ENCODE measurements around the gene PLPPR5. TPM values are rescaled to one million over a fixed set of nuclear protein-coding genes. Genes with fewer than 3 reads are reported as not detected.
"Not testable (repeated sequence)": the region's sequence is repeated elsewhere in the genome, so short reads cannot be mapped to it uniquely, and the experiment has no call there.

Gene PLPPR5
- total RNA-seq, 1 donor from 2014 or later: not detected

DNA sequence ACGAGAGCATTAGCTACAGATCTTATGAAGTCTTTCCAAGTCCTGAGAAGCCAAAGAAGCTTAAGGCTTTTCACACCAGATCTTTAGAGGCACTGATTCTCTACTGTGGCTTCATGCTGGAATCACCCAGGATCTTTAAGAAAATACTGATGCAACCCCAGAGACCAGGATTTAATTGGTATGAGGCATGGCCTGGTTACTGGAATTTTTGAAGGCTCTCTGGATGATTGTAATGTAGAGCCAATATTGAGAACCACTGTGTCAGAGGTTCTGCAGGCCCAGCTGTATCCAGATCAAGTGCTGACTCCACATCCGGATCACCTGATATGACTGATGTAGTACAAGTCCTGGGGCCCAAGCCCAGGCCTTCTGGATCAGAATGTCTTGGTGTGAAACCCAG is 105.7 kb downstream of the PLPPR5 start:
- intact Hi-C loops (cut with micrococcal nuclease): no loop called here
- Mint-ChIP-seq H3K36me3 (ENCODE audit: low read depth) (no peaks in the 10 kb centered on the region), H3K27me3 (ENCODE audit: insufficient read depth) (no peaks in the 10 kb centered on the region), H3K4me1 (ENCODE audit: low read depth) (no peaks in the 10 kb centered on the region), H3K9me3 (peaks cover 6% of the 10 kb centered on the region), H3K4me3 (no peak overlapping the region), H3K27ac (no peak overlapping the region)
- no peak for DNase-seq (ENCODE audit: low spot score)

DNA sequence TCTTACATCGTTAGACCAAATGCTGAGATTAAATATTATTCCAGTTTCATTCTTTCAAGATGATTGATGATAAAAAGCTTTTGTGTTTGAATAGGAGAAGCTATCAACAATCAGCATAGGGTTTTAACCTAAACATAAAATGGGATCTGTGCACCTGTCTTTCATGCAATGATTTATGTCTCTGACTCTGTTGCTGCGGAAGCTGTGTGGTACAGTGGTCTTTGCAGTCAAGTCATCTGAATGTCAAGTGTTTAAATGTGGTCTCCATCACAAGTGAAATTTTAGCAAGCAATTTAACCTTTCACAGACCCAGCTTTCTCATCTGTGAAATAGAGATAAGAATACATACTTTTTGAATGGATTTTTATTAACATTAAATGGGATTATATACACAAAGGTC is 107.2 kb downstream of the PLPPR5 start:
- no peaks in the 10 kb centered on the region for H3K27me3 Mint-ChIP-seq (ENCODE audit: insufficient read depth)
- no peak for DNase-seq (ENCODE audit: low spot score)
- no peaks in the 10 kb centered on the region for H3K4me1 Mint-ChIP-seq (ENCODE audit: low read depth)

DNA sequence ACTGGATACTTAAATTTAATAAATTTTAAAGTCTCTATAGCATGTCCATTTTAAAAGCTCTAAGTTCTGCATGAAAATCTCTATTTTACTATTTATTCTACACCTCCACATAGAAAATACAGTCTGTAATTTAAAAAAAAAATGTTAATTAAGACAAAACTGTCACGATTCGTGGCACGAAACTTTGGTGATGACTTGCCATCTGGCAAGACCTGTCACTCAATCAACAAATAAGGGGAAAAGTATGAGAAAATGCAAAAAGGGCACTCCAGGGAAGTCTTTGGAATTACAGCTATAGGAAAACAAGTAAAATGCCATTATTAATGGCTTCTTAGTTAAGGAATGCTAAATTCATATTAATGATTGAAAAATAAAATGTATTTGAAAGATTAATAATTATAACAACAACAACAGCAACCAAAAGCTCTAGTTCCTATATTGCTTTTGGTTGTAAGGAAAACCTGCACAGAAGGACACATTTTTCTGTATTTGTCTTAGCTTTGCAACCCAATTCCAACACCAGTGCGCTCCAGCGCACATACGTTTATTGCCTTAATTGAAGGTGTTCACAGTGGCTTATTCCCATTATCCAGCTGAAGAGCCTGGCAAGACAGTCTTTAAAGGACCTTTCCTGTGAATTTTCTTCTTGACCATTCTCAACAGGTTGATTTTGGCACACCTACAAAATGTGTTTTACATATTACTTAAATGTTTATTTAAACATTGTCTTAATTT is 107.8 kb downstream of the PLPPR5 start:
- H3K9me3 Mint-ChIP-seq: peaks cover 6% of the 10 kb centered on the region
- intact Hi-C loops (cut with micrococcal nuclease): no loop called here

More for the DNA sequence above, 107.2 kb downstream of the PLPPR5 start:
- H3K36me3 Mint-ChIP-seq (ENCODE audit: low read depth): no peaks in the 10 kb centered on the region
- no peak overlapping the region for H3K4me3 Mint-ChIP-seq
- no peak overlapping the region for H3K27ac Mint-ChIP-seq
- intact Hi-C loops (cut with micrococcal nuclease): no loop called here
- peaks cover 6% of the 10 kb centered on the region for H3K9me3 Mint-ChIP-seq

DNA sequence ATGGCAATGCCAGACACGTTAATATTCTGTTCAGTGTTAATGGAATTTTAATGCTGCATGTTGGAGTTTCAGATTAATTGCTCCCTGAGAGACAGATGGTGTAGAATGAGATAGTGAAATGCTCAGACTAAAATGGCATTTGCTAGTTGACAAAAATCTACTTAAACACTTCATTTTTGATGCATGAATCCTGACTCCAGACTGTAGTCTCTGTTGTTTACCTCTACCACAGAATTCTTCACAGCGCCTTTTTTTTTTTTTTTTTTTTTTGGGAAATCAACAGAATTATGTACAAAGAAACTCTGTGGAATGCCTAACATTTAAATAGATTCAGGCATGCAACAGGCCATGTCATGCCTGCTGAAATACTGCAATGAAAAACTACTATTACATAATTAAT is 111.3 kb downstream of the PLPPR5 start:
- H3K4me1 Mint-ChIP-seq (ENCODE audit: low read depth): no peaks in the 10 kb centered on the region
- peaks cover 6% of the 10 kb centered on the region for H3K9me3 Mint-ChIP-seq
- no peak overlapping the region for H3K4me3 Mint-ChIP-seq
- no peak overlapping the region for H3K27ac Mint-ChIP-seq
- DNase-seq (ENCODE audit: low spot score): no peak
- H3K27me3 Mint-ChIP-seq (ENCODE audit: insufficient read depth): no peaks in the 10 kb centered on the region
- intact Hi-C loops (cut with micrococcal nuclease): no loop called here
- no peaks in the 10 kb centered on the region for H3K36me3 Mint-ChIP-seq (ENCODE audit: low read depth)

More for the DNA sequence above, 107.8 kb downstream of the PLPPR5 start:
- Mint-ChIP-seq H3K27ac (no peak overlapping the region), H3K27me3 (ENCODE audit: insufficient read depth) (no peaks in the 10 kb centered on the region), H3K4me1 (ENCODE audit: low read depth) (no peaks in the 10 kb centered on the region), H3K36me3 (ENCODE audit: low read depth) (no peaks in the 10 kb centered on the region), H3K4me3 (no peak overlapping the region)
- no peak for DNase-seq (ENCODE audit: low spot score)

DNA sequence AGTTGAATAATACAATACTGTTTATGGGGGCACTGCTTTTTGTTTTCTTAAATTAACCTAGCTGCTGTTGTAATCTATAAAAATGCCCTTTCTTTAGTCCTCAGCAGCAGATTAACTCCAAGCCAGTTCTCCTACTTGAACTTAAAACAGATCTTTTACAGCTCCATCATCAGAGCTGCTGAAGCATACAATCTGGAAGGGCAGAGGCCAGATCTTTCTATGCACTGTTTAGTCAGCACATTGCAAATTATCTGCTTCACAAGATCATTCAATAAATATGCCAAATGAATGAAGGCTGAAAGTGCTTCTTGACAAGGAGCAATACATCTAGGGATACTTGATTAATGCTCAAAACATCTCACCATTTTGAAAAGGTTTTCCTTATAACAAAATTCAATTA is 115.8 kb downstream of the PLPPR5 start:
- Mint-ChIP-seq H3K4me1 (ENCODE audit: low read depth) (no peaks in the 10 kb centered on the region), H3K36me3 (ENCODE audit: low read depth) (no peaks in the 10 kb centered on the region), H3K27ac (no peak overlapping the region), H3K9me3 (no peaks in the 10 kb centered on the region), H3K27me3 (ENCODE audit: insufficient read depth) (no peaks in the 10 kb centered on the region), H3K4me3 (no peak overlapping the region)
- intact Hi-C loops (cut with micrococcal nuclease): no loop called here
- DNase-seq (ENCODE audit: low spot score): no peak

DNA sequence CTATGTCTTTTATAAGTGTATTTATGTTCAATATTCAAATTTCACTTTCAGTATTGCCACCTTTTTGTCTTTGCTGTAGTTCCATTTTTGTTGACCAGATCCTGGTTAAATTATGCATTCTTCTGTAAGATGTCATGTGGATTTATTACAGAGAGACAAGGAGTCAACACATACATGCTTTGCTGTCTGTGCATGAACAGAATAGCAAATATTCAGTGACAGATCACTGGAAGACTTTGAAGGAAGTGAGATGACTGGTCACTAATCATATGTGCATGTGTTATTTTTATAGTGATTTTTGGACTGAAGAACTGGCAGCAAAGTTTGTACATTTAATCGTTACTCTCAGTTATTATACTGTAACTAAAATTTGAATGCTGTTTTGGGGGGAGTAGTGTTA is 117.2 kb downstream of the PLPPR5 start:
- intact Hi-C loops (cut with micrococcal nuclease): no loop called here
- Mint-ChIP-seq H3K27me3 (ENCODE audit: insufficient read depth) (no peaks in the 10 kb centered on the region), H3K4me3 (no peak overlapping the region), H3K4me1 (ENCODE audit: low read depth) (no peaks in the 10 kb centered on the region), H3K9me3 (no peaks in the 10 kb centered on the region), H3K27ac (no peak overlapping the region), H3K36me3 (ENCODE audit: low read depth) (no peaks in the 10 kb centered on the region)
- DNase-seq (ENCODE audit: low spot score): no peak

DNA sequence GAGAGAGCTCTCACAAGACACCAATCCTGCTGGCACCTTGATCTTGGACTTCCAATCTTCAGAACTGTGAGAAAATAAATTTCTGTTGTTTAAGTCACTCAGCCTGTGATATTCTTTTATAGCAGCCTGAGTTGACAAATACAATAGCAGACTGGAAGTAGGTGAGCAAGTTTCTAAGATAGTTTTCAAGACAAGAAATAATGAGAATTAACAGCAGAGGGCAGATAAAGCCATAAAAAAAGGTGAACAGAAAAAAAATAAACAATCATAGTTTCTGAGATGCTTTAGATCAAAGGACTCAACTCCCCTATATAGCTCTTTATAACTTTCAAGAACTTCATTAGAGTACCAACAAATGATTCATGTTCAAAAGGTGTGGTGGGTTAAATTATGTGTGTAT is 119.8 kb downstream of the PLPPR5 start:
- Mint-ChIP-seq H3K4me1 (ENCODE audit: low read depth) (no peaks in the 10 kb centered on the region), H3K27ac (no peak overlapping the region), H3K36me3 (ENCODE audit: low read depth) (no peaks in the 10 kb centered on the region), H3K9me3 (peaks cover 6% of the 10 kb centered on the region), H3K27me3 (ENCODE audit: insufficient read depth) (no peaks in the 10 kb centered on the region), H3K4me3 (no peak overlapping the region)
- DNase-seq (ENCODE audit: low spot score): no peak
- intact Hi-C loops (cut with micrococcal nuclease): no loop called here

DNA sequence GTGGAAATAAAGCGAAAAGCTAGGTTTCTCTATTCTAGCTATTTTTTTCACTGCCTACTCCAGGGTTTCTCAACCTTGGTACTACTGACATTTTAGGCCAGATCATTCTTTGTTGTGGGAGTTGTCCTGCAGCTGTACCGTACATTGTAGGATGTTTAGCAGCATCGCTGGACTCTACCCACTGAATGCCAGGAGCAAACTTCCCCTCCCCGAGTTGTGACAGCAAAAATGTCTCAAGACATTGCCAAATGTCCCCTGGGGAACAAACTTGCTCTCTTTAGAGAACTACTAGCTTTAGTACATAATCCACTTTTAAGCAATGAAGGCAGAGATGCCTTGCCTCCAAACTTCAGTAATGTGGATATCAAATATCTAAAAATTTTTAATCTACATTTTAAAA is 122.8 kb downstream of the PLPPR5 start:
- DNase-seq (ENCODE audit: low spot score): no peak
- no peaks in the 10 kb centered on the region for H3K4me1 Mint-ChIP-seq (ENCODE audit: low read depth)
- intact Hi-C loops (cut with micrococcal nuclease): no loop called here
- H3K9me3 Mint-ChIP-seq: peaks cover 7% of the 10 kb centered on the region
- H3K27me3 Mint-ChIP-seq (ENCODE audit: insufficient read depth): peaks cover 4% of the 10 kb centered on the region
- no peak overlapping the region for H3K4me3 Mint-ChIP-seq
- no peaks in the 10 kb centered on the region for H3K36me3 Mint-ChIP-seq (ENCODE audit: low read depth)
- no peak overlapping the region for H3K27ac Mint-ChIP-seq

DNA sequence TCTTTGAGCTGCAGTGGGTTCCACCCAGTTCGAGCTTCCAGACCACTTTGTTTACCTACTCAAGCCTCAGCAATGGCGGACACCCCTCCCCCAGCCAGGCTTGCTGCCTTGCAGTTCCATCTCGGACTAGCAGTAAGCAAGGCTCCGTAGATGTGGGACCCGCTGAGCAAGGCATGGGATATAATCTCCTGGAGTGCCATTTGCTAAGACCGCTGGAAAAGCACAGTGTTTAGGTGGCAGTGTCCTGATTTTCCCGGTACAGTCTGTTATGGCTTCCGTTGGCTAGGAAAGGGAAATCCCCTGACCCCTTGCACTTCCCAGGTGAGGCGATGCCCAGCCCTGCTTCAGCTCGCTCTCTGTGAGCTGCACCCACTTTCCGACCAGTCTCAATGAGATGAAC is 123.4 kb downstream of the PLPPR5 start:
- H3K27me3 Mint-ChIP-seq (ENCODE audit: insufficient read depth); H3K9me3 Mint-ChIP-seq; intact Hi-C loops (cut with micrococcal nuclease); H3K4me3 Mint-ChIP-seq; DNase-seq (ENCODE audit: low spot score); H3K4me1 Mint-ChIP-seq (ENCODE audit: low read depth); H3K36me3 Mint-ChIP-seq (ENCODE audit: low read depth); H3K27ac Mint-ChIP-seq: not testable (repeated sequence)

DNA sequence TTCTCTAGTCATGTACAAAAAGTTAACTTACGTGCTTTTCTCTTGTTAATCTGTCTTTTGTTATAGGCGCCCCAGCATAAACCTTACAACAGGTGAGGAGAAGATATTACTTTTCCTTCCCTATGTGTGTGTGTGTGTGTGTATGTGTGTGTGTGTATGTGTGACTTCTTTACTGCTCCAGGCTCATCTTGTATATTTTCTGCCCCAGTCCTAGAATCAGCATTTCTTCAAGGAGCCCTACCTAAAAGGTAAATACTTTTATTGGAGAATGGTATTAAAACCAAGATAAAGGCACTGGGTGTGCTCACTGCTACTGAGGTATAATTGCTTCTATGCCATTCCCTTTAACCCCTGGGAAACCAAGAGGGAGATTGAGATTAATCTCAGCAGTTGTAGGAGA is 129.8 kb downstream of the PLPPR5 start:
- DNase-seq (ENCODE audit: low spot score): no peak
- H3K4me3 Mint-ChIP-seq: no peak overlapping the region
- H3K36me3 Mint-ChIP-seq (ENCODE audit: low read depth): peaks cover 12% of the 10 kb centered on the region
- H3K9me3 Mint-ChIP-seq: peaks cover 21% of the 10 kb centered on the region
- H3K27me3 Mint-ChIP-seq (ENCODE audit: insufficient read depth): peaks cover 4% of the 10 kb centered on the region
- intact Hi-C loops (cut with micrococcal nuclease): loop anchor here (5.0 to 10.0 kb wide), 2 partner anchors 63 to 950 kb away; partner anchors contain the start of gene DPYD
- no peak overlapping the region for H3K27ac Mint-ChIP-seq
- peaks cover 18% of the 10 kb centered on the region for H3K4me1 Mint-ChIP-seq (ENCODE audit: low read depth)

DNA sequence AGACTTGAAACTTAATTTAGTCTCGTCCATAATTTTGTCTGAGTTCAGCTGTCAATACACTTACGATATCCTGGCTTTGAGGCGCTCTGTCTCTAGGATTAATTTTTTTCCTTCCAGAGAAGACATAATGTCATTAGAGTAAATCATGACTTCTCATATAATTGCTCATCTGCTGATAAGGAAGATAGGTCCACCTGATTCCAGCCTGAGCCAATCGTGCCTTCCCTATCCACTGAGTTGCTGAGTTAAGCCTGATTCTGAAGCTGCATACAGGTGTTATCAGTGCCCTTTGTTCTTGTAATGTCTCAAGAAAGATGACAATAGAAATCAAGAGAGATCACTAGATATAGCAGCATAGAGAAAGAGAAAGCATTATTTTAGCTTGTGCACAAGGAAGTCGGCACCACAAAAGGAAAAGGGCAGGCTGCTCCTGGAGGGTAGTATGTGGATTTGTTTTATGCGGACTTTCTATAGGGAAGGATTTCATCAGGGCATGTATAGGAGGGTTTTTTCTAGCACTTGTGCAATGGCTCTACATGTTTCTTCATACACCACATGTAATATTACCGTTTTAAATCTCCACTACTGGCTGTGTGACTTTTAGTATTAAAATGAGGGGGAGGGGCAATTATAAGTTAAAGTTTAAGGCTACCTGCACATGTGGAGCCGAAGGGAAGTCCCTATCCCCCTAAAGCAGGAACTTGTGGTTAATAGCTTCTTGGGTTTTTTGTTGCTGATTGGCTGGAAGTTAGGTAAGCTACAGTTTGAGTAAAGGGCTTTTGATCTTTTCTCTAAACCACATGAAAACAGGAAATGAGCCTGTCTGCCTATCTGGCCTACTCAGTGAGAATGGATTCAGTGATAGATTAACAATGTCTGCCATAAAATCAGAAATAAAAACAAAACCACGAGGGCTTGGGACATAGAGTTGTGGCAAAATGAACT is 133.4 kb downstream of the PLPPR5 start:
- H3K9me3 Mint-ChIP-seq: peaks cover 32% of the 10 kb centered on the region
- H3K27me3 Mint-ChIP-seq (ENCODE audit: insufficient read depth): no peaks in the 10 kb centered on the region
- H3K4me3 Mint-ChIP-seq: peak overlapping the region; percentile 75
- DNase-seq (ENCODE audit: low spot score): peak; percentile 52
- peaks cover 14% of the 10 kb centered on the region for H3K36me3 Mint-ChIP-seq (ENCODE audit: low read depth)
- H3K4me1 Mint-ChIP-seq (ENCODE audit: low read depth): peaks cover 18% of the 10 kb centered on the region
- intact Hi-C loops (cut with micrococcal nuclease): loop anchor here (1.0 to 10.0 kb wide), 3 partner anchors 59 to 946 kb away; partner anchors contain the start of gene DPYD
- peak overlapping the region; percentile 92 for H3K27ac Mint-ChIP-seq

DNA sequence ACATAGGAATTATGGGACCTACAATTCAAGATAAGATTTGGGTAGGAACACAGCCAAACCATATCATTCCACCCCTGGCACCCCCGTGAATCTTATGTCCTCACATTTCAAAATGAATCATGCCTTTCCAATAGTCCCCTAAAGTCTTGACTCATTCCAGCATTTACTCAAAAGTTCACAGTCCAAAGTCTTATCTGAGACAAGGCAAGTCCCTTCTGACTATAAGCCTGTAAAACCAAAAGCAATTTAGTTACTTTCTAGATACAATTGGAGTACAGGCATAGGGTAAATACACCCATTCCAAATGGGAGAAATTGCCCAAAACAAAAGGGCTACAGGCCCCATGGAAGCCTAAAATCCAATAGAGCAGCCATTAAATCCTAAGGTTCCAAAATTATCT is 138.9 kb downstream of the PLPPR5 start:
- intact Hi-C loops (cut with micrococcal nuclease): no loop called here
- Mint-ChIP-seq H3K4me1 (ENCODE audit: low read depth) (peaks cover 5% of the 10 kb centered on the region), H3K9me3 (peaks cover 24% of the 10 kb centered on the region), H3K27ac (no peak overlapping the region), H3K4me3 (no peak overlapping the region), H3K36me3 (ENCODE audit: low read depth) (peaks cover 2% of the 10 kb centered on the region), H3K27me3 (ENCODE audit: insufficient read depth) (no peaks in the 10 kb centered on the region)
- DNase-seq (ENCODE audit: low spot score): no peak

DNA sequence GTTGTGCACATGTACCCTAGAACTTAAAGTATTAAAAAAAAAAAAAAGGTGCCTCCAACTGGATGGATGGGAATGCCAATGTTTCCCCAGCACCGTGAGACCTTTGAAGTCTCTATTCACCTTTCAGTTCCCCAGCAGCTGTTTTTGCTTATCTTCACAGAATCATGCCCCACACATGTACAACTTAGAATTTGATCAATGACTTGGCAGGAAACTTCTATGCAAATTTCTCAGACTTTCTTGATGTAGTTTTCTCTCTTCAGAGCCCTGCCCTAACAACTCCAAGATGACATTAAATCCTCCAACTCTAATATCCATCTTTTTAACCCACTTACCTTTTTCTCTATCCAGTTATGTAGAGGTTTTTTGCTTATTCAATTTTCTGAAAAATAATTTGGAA is 144.3 kb downstream of the PLPPR5 start:
- H3K27ac Mint-ChIP-seq: no peak overlapping the region
- no peaks in the 10 kb centered on the region for H3K4me1 Mint-ChIP-seq (ENCODE audit: low read depth)
- DNase-seq (ENCODE audit: low spot score): no peak
- no peaks in the 10 kb centered on the region for H3K36me3 Mint-ChIP-seq (ENCODE audit: low read depth)
- intact Hi-C loops (cut with micrococcal nuclease): no loop called here
- no peaks in the 10 kb centered on the region for H3K27me3 Mint-ChIP-seq (ENCODE audit: insufficient read depth)
- peaks cover 6% of the 10 kb centered on the region for H3K9me3 Mint-ChIP-seq
- H3K4me3 Mint-ChIP-seq: no peak overlapping the region
